ENCODE results near the gene SDC3. TPM values are rescaled to one million over a fixed set of nuclear protein-coding genes. Genes with fewer than 3 reads are reported as not detected.
A peak's percentile ranks its signal among the peaks of the same experiment; 100 is the strongest.

The SDC3 gene
- total and polyA plus RNA-seq, 4 donors = 3.3 to 27.5 (median 16.6) TPM

GRCh38 chr1:30891227-30891552, 17.4 kb downstream of the SDC3 start (continued):
- TF ChIP-seq GABPA (IDR thresholded peaks at IDR 0.05 in 1 of 2, conservative IDR thresholded peaks at IDR 0.05 in 1 of 2) = no peak
- no peak for TF ChIP-seq TAF1 (conservative IDR thresholded peaks at IDR 0.05)

- 74% methylated on average over 10 of the region's 10 CpGs for WGBS
Observed at GRCh38 chr1:30890502-30891226, 17.9 kb downstream of the SDC3 start.

GRCh38 chr1:30889511-30889910, 19.0 kb downstream of the SDC3 start:
- DNase-seq (ENCODE audit: low spot score) = no peak
- Histone ChIP-seq H3K27ac (ENCODE audit: low read depth in 1 of 2, low read length in 2 of 2) (no peak overlapping the region), H3K9me3 (ENCODE audit: control insufficient read depth in 4 of 4, low read length in 3 of 4) (no peaks in the 10 kb centered on the region), H3K27me3 (ENCODE audit: control insufficient read depth in 4 of 4, insufficient read depth in 4 of 4, low read length in 3 of 4) (no peaks in the 10 kb centered on the region), H3K4me3 (ENCODE audit: low read depth in 1 of 3, low read length in 3 of 3) (no peak overlapping the region), H3K9ac (ENCODE audit: low read depth in 1 of 2, low read length in 2 of 2) (no peak overlapping the region), H3K36me3 (ENCODE audit: control insufficient read depth in 4 of 4, insufficient read depth in 3 of 4, low read depth in 1 of 4, low read length in 3 of 4) (no peaks in the 10 kb centered on the region), H3K4me1 (ENCODE audit: control insufficient read depth in 4 of 4, insufficient read depth in 4 of 4, low read length in 3 of 4) (peaks cover 0 to 5% (median 5%) of the 10 kb centered on the region in 4 donors)
- WGBS = 97% methylated on average over 5 of the region's 5 CpGs
- TF ChIP-seq HNF4G (IDR thresholded peaks at IDR 0.05) (no peak), YY1 (IDR thresholded peaks at IDR 0.05) (no peak), RAD21 (IDR thresholded peaks at IDR 0.05) (no peak), ZBTB33 (IDR thresholded peaks at IDR 0.05) (no peak), FOXA1 (IDR thresholded peaks at IDR 0.05) (no peak), HNF4A (conservative IDR thresholded peaks at IDR 0.05) (no peak), REST (IDR thresholded peaks at IDR 0.05) (no peak)

More at GRCh38 chr1:30890502-30891226, 17.9 kb downstream of the SDC3 start:
- TF ChIP-seq REST (IDR thresholded peaks at IDR 0.05) (no peak), JUND (IDR thresholded peaks at IDR 0.05) (no peak), CTCF (IDR thresholded peaks at IDR 0.05; ENCODE audit: low read depth, low read length, missing input control) (no peak), NR2F2 (IDR thresholded peaks at IDR 0.05) (peak; percentile 19)
- H3K36me3 ChIP-seq (ENCODE audit: control insufficient read depth in 4 of 4, insufficient read depth in 3 of 4, low read depth in 1 of 4, low read length in 3 of 4) = no peaks in the 10 kb centered on the region
- no peak for DNase-seq (ENCODE audit: low spot score)
- H3K4me3 ChIP-seq (ENCODE audit: low read depth in 1 of 3, low read length in 3 of 3) = no peak overlapping the region
- H3K9me3 ChIP-seq (ENCODE audit: control insufficient read depth in 4 of 4, low read length in 3 of 4) = no peaks in the 10 kb centered on the region
- H3K27ac ChIP-seq (ENCODE audit: low read depth in 1 of 2, low read length in 2 of 2) = no peak overlapping the region
- no peaks in the 10 kb centered on the region for H3K27me3 ChIP-seq (ENCODE audit: control insufficient read depth in 4 of 4, insufficient read depth in 4 of 4, low read length in 3 of 4)
- H3K9ac ChIP-seq (ENCODE audit: low read depth in 1 of 2, low read length in 2 of 2) = no peak overlapping the region
- peaks cover 0 to 5% (median 4%) of the 10 kb centered on the region in 4 donors for H3K4me1 ChIP-seq (ENCODE audit: control insufficient read depth in 4 of 4, insufficient read depth in 4 of 4, low read length in 3 of 4)

All from liver (tissue), 9 donors.